ENCODE results near the gene PHLDA3. TPM values are rescaled to one million over a fixed set of nuclear protein-coding genes. Genes with fewer than 3 reads are reported as not detected.

Gene PHLDA3
- total RNA-seq, 1 donor from 2014 or later = 25.0 TPM

GRCh38 chr1:201430776-201431175 lies 38.2 kb downstream of the PHLDA3 start:
- peaks cover 2% of the 10 kb centered on the region for H3K4me1 Mint-ChIP-seq (ENCODE audit: unreplicated experiment)
- no peak overlapping the region for H3K4me3 Mint-ChIP-seq (ENCODE audit: unreplicated experiment)
- H3K9me3 Mint-ChIP-seq (ENCODE audit: unreplicated experiment) = no peaks in the 10 kb centered on the region

GRCh38 chr1:201429736-201430501 lies 39.1 kb downstream of the PHLDA3 start:
- Mint-ChIP-seq H3K4me1 (ENCODE audit: unreplicated experiment) (no peaks in the 10 kb centered on the region), H3K27ac (ENCODE audit: unreplicated experiment) (no peak overlapping the region), H3K4me3 (ENCODE audit: unreplicated experiment) (no peak overlapping the region), H3K9me3 (ENCODE audit: unreplicated experiment) (no peaks in the 10 kb centered on the region), H3K27me3 (ENCODE audit: unreplicated experiment) (peaks cover 12% of the 10 kb centered on the region), H3K36me3 (ENCODE audit: low read depth, unreplicated experiment) (no peaks in the 10 kb centered on the region)
- no peak for TF ChIP-seq CTCF (IDR thresholded peaks at IDR 0.05; ENCODE audit: unreplicated experiment)
- no peak for DNase-seq (ENCODE audit: low spot score)

More at GRCh38 chr1:201430776-201431175, 38.2 kb downstream of the PHLDA3 start:
- no peak for DNase-seq (ENCODE audit: low spot score)
- no peak overlapping the region for H3K27ac Mint-ChIP-seq (ENCODE audit: unreplicated experiment)
- peaks cover 11% of the 10 kb centered on the region for H3K27me3 Mint-ChIP-seq (ENCODE audit: unreplicated experiment)
- H3K36me3 Mint-ChIP-seq (ENCODE audit: low read depth, unreplicated experiment) = no peaks in the 10 kb centered on the region
- no peak for TF ChIP-seq CTCF (IDR thresholded peaks at IDR 0.05; ENCODE audit: unreplicated experiment)

GRCh38 chr1:201427963-201428362 lies 41.0 kb downstream of the PHLDA3 start:
- Mint-ChIP-seq H3K9me3 (ENCODE audit: unreplicated experiment) (no peaks in the 10 kb centered on the region), H3K36me3 (ENCODE audit: low read depth, unreplicated experiment) (no peaks in the 10 kb centered on the region), H3K4me1 (ENCODE audit: unreplicated experiment) (no peaks in the 10 kb centered on the region), H3K27me3 (ENCODE audit: unreplicated experiment) (peaks cover 16% of the 10 kb centered on the region), H3K27ac (ENCODE audit: unreplicated experiment) (no peak overlapping the region), H3K4me3 (ENCODE audit: unreplicated experiment) (no peak overlapping the region)
- TF ChIP-seq CTCF (IDR thresholded peaks at IDR 0.05; ENCODE audit: unreplicated experiment) = no peak
- DNase-seq (ENCODE audit: low spot score) = no peak

GRCh38 chr1:201426479-201427310 lies 42.3 kb downstream of the PHLDA3 start:
- no peak for TF ChIP-seq CTCF (IDR thresholded peaks at IDR 0.05; ENCODE audit: unreplicated experiment)
- Mint-ChIP-seq H3K4me3 (ENCODE audit: unreplicated experiment) (no peak overlapping the region), H3K27me3 (ENCODE audit: unreplicated experiment) (peaks cover 16% of the 10 kb centered on the region), H3K27ac (ENCODE audit: unreplicated experiment) (no peak overlapping the region), H3K4me1 (ENCODE audit: unreplicated experiment) (no peaks in the 10 kb centered on the region), H3K9me3 (ENCODE audit: unreplicated experiment) (no peaks in the 10 kb centered on the region), H3K36me3 (ENCODE audit: low read depth, unreplicated experiment) (no peaks in the 10 kb centered on the region)
- no peak for DNase-seq (ENCODE audit: low spot score)

GRCh38 chr1:201424146-201424545 lies 44.8 kb downstream of the PHLDA3 start:
- Mint-ChIP-seq H3K27ac (ENCODE audit: unreplicated experiment) (no peak overlapping the region), H3K27me3 (ENCODE audit: unreplicated experiment) (peaks cover 12% of the 10 kb centered on the region), H3K36me3 (ENCODE audit: low read depth, unreplicated experiment) (no peaks in the 10 kb centered on the region), H3K4me3 (ENCODE audit: unreplicated experiment) (no peak overlapping the region), H3K9me3 (ENCODE audit: unreplicated experiment) (no peaks in the 10 kb centered on the region), H3K4me1 (ENCODE audit: unreplicated experiment) (no peaks in the 10 kb centered on the region)
- DNase-seq (ENCODE audit: low spot score) = no peak
- TF ChIP-seq CTCF (IDR thresholded peaks at IDR 0.05; ENCODE audit: unreplicated experiment) = no peak

Measured in endothelial cell (in vitro differentiated cells).